CD14-positive monocyte (primary cell): ENCODE measurements around the gene TMEM63C. TPM values are rescaled to one million over a fixed set of nuclear protein-coding genes. Genes with fewer than 3 reads are reported as not detected.

Source experiments
- DNase-seq, 3 donors: peaks; one replicate each; pipeline ENCODE4 v3.0.0-alpha.2; 2011 to 2022
- H2AFZ ChIP-seq: 2 replicates; pipeline ENCODE4 v1.6.0; 2012; ENCODE audit warnings: mild to moderate bottlenecking, low read depth, low read length, inconsistent platforms; ENCODE audit not compliant: insufficient read depth, poor library complexity, severe bottlenecking
- H3K27ac ChIP-seq, 2 donors: 1 replicate in 1 of 2; 2 replicates in 1 of 2; pipeline ENCODE4 v1.5.1; 2012 to 2013; ENCODE audit warnings: low read length in 2 of 2, control low read depth in 1 of 2, inconsistent platforms in 1 of 2, low read depth in 1 of 2, mild to moderate bottlenecking in 1 of 2
- H3K27me3 ChIP-seq, 2 donors: one replicate each; pipeline versions ENCODE4 v1.6.0 to v1.6.1; 2011 to 2013; ENCODE audit warnings: low read length in 2 of 2; ENCODE audit not compliant: control insufficient read depth in 2 of 2, insufficient read depth in 2 of 2
- H3K36me3 ChIP-seq, 2 donors: replicated peaks in 1 of 2; 1 replicate in 1 of 2; 2 replicates in 1 of 2; pipeline versions ENCODE4 v1.5.1 to v1.6.1; 2012 to 2013; ENCODE audit warnings: low read length in 2 of 2, control low read depth in 1 of 2, inconsistent platforms in 1 of 2, mild to moderate bottlenecking in 1 of 2; ENCODE audit not compliant: insufficient read depth in 2 of 2, control insufficient read depth in 1 of 2
- H3K4me1 ChIP-seq, 2 donors: 1 replicate in 1 of 2; 2 replicates in 1 of 2; pipeline versions ENCODE4 v1.5.1 to v1.6.1; 2012 to 2013; ENCODE audit warnings: low read length in 2 of 2, control low read depth in 1 of 2, inconsistent platforms in 1 of 2, mild to moderate bottlenecking in 1 of 2, moderate library complexity in 1 of 2; ENCODE audit not compliant: insufficient read depth in 2 of 2, control insufficient read depth in 1 of 2
- H3K4me2 ChIP-seq: replicated peaks from 2 replicates; pipeline ENCODE3; 2012; ENCODE audit warnings: low read length, moderate library complexity, mild to moderate bottlenecking; ENCODE audit not compliant: poor library complexity, severe bottlenecking; ENCODE audit errors: extremely low read depth
- H3K4me3 ChIP-seq, 3 experiments: fragments of 200-600 bp in 1 of 3; sonication (generic) in 1 of 3; replicated peaks in 1 of 3; 1 replicate in 2 of 3; 2 replicates in 1 of 3; pipeline ENCODE4 v1.5.1; 2011 to 2013; ENCODE audit warnings: low read length in 3 of 3, mild to moderate bottlenecking in 3 of 3, control low read depth in 2 of 3, low read depth in 2 of 3, inconsistent platforms in 1 of 3, moderate library complexity in 1 of 3
- H3K79me2 ChIP-seq: 2 replicates; pipeline ENCODE4 v1.6.0; 2012; ENCODE audit warnings: mild to moderate bottlenecking, control low read depth, inconsistent platforms, low read length, moderate library complexity; ENCODE audit not compliant: insufficient read depth
- H3K9ac ChIP-seq: 2 replicates; pipeline ENCODE4 v1.6.0; 2017; ENCODE audit warnings: low read length, mild to moderate bottlenecking; ENCODE audit not compliant: insufficient read depth, poor library complexity, severe bottlenecking
- H3K9me3 ChIP-seq, 2 donors: replicated peaks in 1 of 2; 1 replicate in 1 of 2; 2 replicates in 1 of 2; pipeline versions ENCODE4 v1.5.1 to v1.6.1; 2012 to 2013; ENCODE audit warnings: low read length in 2 of 2, control low read depth in 1 of 2; ENCODE audit not compliant: control insufficient read depth in 1 of 2, insufficient read depth in 1 of 2
- H4K20me1 ChIP-seq: 2 replicates; pipeline ENCODE4 v1.6.0; 2012; ENCODE audit warnings: mild to moderate bottlenecking, low read length, control low read depth, moderate library complexity; ENCODE audit not compliant: insufficient read depth
- H3K27ac Mint-ChIP-seq, 7 donors: one replicate each; pipeline ENCODE4 v1.8.0; 2020; ENCODE audit warnings: mild to moderate bottlenecking in 7 of 7, mixed read lengths in 7 of 7, moderate library complexity in 6 of 7, inconsistent platforms in 2 of 7
- H3K27me3 Mint-ChIP-seq, 3 donors: one replicate each; pipeline ENCODE4 v1.8.0; 2021 to 2022; ENCODE audit warnings: low read depth in 3 of 3, mild to moderate bottlenecking in 3 of 3, mixed read lengths in 3 of 3, moderate library complexity in 3 of 3, inconsistent platforms in 1 of 3
- H3K36me3 Mint-ChIP-seq, 2 donors: one replicate each; pipeline ENCODE4 v1.8.0; 2020; ENCODE audit warnings: mixed read lengths in 2 of 2, inconsistent platforms in 1 of 2, mild to moderate bottlenecking in 1 of 2
- H3K4me1 Mint-ChIP-seq: one replicate; pipeline ENCODE4 v1.8.0; 2020; ENCODE audit warnings: mild to moderate bottlenecking, mixed read lengths
- H3K4me3 Mint-ChIP-seq, 2 donors: one replicate each; pipeline ENCODE4 v1.8.0; 2020; ENCODE audit warnings: mild to moderate bottlenecking in 2 of 2, mixed read lengths in 2 of 2, moderate library complexity in 1 of 2
- H3K9me3 Mint-ChIP-seq, 7 donors: one replicate each; pipeline ENCODE4 v1.8.0; 2020 to 2022; ENCODE audit warnings: mixed read lengths in 7 of 7, mild to moderate bottlenecking in 6 of 7, moderate library complexity in 6 of 7, inconsistent platforms in 2 of 7
- WGBS: methylation state at CpG from one replicate; pipeline ENCODE4 v1.1.5; 2013; ENCODE audit warnings: missing lambda C conversion rate; ENCODE audit not compliant: insufficient coverage; 5-methylcytosine and 5-hydroxymethylcytosine counted together
- intact Hi-C, 2 donors: fragments of 100-400 bp; cut with micrococcal nuclease; formaldehyde crosslinking; loops; one replicate each; pipeline versions ENCODE4 v1.15.0 to v1.15.1; 2023
- polyA plus RNA-seq, 3 donors: library from polyadenylated mRNA; depleted of rRNA in 1 of 3; unstranded in 2 of 3; stranded (reverse) in 1 of 3; fragments of 300-500 nt in 2 of 3; fragments of >200 nt in 1 of 3; fragmentation: Illumina TruSeq in 2 of 3; gene quantifications; 1 replicate in 2 of 3; 2 replicates in 1 of 3; pipeline ENCODE4 v1.2.3, GENCODE V29; 2012 to 2021
- TF ChIP-seq, protein P1 (sequence below): fragments of 200-600 bp; IDR thresholded peaks from one replicate; pipeline ENCODE4 v1.8.0; 2022; ENCODE audit warnings: antibody characterized with exemption, mild to moderate bottlenecking

TMEM63C gene
- polyA plus RNA-seq, 3 donors = 0.78 to 4.4 TPM; not detected in 1

DNA sequence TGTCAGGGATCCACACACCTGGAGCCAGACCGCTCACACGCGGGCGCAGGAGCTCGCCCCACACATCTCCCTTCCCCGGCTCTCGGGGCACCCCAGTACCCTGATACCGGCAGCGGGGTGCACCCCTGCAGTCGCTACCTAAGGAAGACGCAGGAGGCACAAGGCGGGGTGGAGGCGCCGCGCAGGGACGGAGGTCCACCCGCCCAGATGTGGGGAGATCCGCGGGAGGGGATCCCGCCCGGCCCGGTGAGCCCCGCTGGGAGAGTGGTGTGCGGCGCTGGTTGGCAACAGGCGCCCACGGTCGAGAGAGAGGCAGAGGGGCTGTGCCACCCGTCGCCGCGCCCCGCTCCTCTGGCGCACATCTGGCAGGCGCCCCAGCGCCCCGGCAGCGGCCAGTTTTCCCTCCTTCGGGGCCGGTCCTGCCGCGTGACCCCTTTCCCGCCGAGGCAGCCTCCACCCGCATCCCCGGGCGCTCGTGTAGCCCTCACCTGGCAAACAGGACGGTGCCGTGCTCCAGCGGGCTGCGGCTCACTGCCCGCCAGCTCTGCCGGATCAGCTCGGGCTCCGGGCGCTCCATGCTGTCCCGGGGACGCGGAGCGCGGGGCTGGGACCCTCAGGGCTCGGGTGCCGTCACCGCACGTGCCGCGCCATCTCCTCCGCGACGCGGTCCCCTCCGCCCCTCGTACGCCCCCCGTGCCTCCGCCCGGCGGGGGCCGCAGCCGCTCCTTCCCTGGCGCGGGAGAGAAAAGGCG lies 88.9 kb downstream of the TMEM63C start:
- H3K9me3 ChIP-seq = peaks cover 0 to 11% of the 10 kb centered on the region in 2 donors
- no peaks in the 10 kb centered on the region for H4K20me1 ChIP-seq
- H3K27me3 ChIP-seq = peaks cover 20 to 35% of the 10 kb centered on the region in 2 donors
- H2AFZ ChIP-seq = no peak overlapping the region
- intact Hi-C loops = no loop called here
- Mint-ChIP-seq H3K9me3 (peaks cover 0 to 23% (median 8%) of the 10 kb centered on the region in 7 donors), H3K4me1 (no peaks in the 10 kb centered on the region), H3K27ac (no peak overlapping the region), H3K27me3 (peaks cover 41 to 56% (median 43%) of the 10 kb centered on the region in 3 donors), H3K4me3 (peak overlapping the region in 1 of 2 donors; percentile 73), H3K36me3 (peaks cover 0 to 1% of the 10 kb centered on the region in 2 donors)
- no peaks in the 10 kb centered on the region for H3K36me3 ChIP-seq
- H3K4me2 ChIP-seq = no peak overlapping the region
- no peaks in the 10 kb centered on the region for H3K79me2 ChIP-seq
- no peak overlapping the region for H3K4me3 ChIP-seq
- no peak overlapping the region for H3K27ac ChIP-seq
- TF ChIP-seq, protein P1, sequence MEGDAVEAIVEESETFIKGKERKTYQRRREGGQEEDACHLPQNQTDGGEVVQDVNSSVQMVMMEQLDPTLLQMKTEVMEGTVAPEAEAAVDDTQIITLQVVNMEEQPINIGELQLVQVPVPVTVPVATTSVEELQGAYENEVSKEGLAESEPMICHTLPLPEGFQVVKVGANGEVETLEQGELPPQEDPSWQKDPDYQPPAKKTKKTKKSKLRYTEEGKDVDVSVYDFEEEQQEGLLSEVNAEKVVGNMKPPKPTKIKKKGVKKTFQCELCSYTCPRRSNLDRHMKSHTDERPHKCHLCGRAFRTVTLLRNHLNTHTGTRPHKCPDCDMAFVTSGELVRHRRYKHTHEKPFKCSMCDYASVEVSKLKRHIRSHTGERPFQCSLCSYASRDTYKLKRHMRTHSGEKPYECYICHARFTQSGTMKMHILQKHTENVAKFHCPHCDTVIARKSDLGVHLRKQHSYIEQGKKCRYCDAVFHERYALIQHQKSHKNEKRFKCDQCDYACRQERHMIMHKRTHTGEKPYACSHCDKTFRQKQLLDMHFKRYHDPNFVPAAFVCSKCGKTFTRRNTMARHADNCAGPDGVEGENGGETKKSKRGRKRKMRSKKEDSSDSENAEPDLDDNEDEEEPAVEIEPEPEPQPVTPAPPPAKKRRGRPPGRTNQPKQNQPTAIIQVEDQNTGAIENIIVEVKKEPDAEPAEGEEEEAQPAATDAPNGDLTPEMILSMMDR = no peak
- WGBS = 1% methylated on average over 78 of the region's 84 CpGs
- no peaks in the 10 kb centered on the region for H3K4me1 ChIP-seq
- no peak for DNase-seq
- no peak overlapping the region for H3K9ac ChIP-seq

DNA sequence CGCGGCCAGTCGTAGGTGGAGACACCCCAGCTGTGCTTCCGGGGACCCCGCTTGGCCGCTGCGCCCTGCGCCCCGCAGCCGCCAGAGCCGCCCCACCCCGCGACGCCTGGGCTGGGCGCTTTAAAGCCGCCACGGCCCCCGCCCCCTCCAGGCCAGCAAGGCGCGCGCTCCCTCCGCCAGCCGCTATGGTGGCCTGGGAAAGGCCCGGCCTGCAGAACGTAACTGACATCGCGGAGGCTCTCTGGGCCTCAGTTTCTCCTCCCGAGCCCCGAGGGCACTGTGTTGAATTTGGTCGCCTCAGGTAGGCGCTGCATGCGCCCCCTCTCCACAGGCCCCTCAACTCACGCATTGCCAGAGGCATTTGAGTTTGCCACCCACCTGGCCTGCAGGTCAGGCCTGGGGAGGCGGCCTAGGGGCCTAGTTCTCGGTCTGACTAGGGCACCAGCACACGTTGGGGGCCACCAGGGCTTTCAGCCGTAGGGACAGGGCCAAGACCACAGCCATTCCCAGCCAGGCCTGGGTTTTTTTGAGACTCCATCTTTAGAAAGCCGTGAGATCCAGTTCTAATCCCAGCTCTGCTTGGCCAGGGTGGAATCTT lies 89.6 kb downstream of the TMEM63C start, which contains the start of gene NGB:
NGB (minus strand) TSS at position 94 of the 598 bp plus-strand sequence. CDS start 269 bp downstream, outside the sequence.
- H3K27ac Mint-ChIP-seq = peak within 1 kb of the TSS in 1 of 7 donors; percentile 66
- H3K4me3 Mint-ChIP-seq = peak within 1 kb of the TSS in 1 of 2 donors; percentile 86
- Histone ChIP-seq H3K27ac (no peak within 1 kb of the TSS), H3K36me3 (no peaks in the 10 kb centered on the region), H3K4me1 (no peaks in the 10 kb centered on the region), H3K9me3 (peaks cover 0 to 11% of the 10 kb centered on the region in 2 donors), H3K4me3 (no peak within 1 kb of the TSS), H3K4me2 (no peak within 1 kb of the TSS), H4K20me1 (no peaks in the 10 kb centered on the region), H3K27me3 (peaks cover 20 to 35% of the 10 kb centered on the region in 2 donors), H2AFZ (no peak within 1 kb of the TSS), H3K9ac (no peak within 1 kb of the TSS), H3K79me2 (no peaks in the 10 kb centered on the region)
- no peaks in the 10 kb centered on the region for H3K4me1 Mint-ChIP-seq
- 16% methylated on average over 36 of the region's 38 CpGs for WGBS
- intact Hi-C loops = no loop called here
- DNase-seq = no peak
- peaks cover 41 to 57% (median 43%) of the 10 kb centered on the region in 3 donors for H3K27me3 Mint-ChIP-seq
- peaks cover 0 to 1% of the 10 kb centered on the region in 2 donors for H3K36me3 Mint-ChIP-seq
- H3K9me3 Mint-ChIP-seq = peaks cover 0 to 23% (median 8%) of the 10 kb centered on the region in 7 donors
- TF ChIP-seq, protein P1 = no peak
